NOMO-1 treated with dmso at 0.1 percent for 144 hours (cell line): ENCODE results near the gene FOXP4.

Experiments used
- DNase-seq: peaks from one replicate; lab custom pipeline; 2025; ENCODE audit not compliant: unreplicated experiment; lab: John Stamatoyannopoulos, UW

Gene FOXP4

GRCh38 chr6:41563060-41563776, 17.0 kb downstream of the FOXP4 start:
- no peak for DNase-seq

GRCh38 chr6:41564448-41565142, 18.4 kb downstream of the FOXP4 start:
- no peak for DNase-seq

GRCh38 chr6:41565701-41566100, 19.5 kb downstream of the FOXP4 start:
- DNase-seq = no peak

GRCh38 chr6:41566961-41567360, 20.8 kb downstream of the FOXP4 start:
- DNase-seq = no peak

DNA sequence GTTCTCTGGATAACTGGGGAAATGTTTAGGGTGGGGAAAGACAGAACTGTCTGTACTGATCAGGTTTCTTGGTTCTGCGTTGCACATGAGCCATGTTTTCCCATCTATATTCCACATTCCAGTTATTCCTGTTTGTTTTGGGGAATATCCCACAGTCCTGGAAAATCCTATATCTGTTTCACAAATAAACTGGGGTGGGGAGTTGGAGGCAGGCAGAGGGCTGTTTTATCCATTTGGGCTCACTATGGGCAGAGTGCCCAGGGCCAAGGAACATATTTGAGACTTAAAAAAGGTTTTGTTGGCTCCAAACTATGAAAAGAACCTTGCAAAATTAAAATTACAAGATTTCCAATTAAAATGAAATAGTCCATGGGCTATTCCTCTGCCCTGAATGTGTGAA, 21.5 kb downstream of the FOXP4 start:
- DNase-seq = no peak

- no peak for DNase-seq
Observed at GRCh38 chr6:41568202-41568584, 22.0 kb downstream of the FOXP4 start.

GRCh38 chr6:41568585-41569384, 22.6 kb downstream of the FOXP4 start:
- DNase-seq = no peak

- DNase-seq = no peak
Observed at GRCh38 chr6:41570259-41570615, 24.1 kb downstream of the FOXP4 start.

GRCh38 chr6:41571021-41571780, 25.0 kb downstream of the FOXP4 start:
- no peak for DNase-seq

- no peak for DNase-seq
Observed at GRCh38 chr6:41572613-41573012, 26.4 kb downstream of the FOXP4 start.

DNA sequence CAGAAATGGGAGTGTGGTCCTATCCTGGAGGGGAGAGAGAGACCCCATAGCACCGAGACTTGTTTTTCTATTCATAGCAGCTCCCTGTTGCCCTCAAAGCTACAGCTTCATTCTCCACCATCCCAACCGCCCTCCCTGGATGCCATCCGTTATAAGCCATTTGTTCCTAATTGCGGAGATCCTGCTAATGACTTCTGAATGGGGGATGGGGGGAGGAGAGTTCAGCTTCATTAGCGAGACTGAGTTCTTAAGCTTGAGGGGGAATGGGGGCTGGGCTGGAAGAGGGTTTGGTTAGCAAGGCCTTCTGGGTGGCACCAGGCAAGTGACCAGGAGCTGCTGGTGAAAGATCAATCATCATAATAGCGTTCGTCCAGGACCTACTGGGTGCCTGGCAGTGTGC, 27.1 kb downstream of the FOXP4 start:
- no peak for DNase-seq

DNA sequence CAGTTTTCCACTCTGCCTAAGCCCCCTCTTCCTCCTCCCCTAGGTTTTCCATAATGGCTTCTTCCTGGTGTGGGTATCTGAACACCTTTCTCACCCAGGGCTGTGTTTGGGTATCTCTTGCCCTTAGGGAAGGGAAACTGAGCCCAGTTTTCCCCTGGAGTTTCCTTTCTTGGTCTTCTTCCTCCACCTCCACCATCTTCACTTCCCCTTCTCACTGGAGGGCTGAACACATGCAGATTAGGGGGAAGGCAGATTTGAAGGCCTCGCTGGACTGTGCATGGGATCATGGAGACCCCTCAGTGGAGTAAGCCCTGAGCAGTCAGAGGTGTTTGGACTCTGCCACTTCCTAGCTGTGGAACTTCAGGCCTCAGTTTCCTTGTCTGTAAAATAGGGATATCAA, 27.8 kb downstream of the FOXP4 start:
- no peak for DNase-seq

- DNase-seq = no peak
Observed at GRCh38 chr6:41575598-41575997, 29.4 kb downstream of the FOXP4 start.

GRCh38 chr6:41576667-41577066, 30.5 kb downstream of the FOXP4 start:
- DNase-seq = no peak

- DNase-seq = no peak
Observed at GRCh38 chr6:41577356-41578216, 31.4 kb downstream of the FOXP4 start.

DNA sequence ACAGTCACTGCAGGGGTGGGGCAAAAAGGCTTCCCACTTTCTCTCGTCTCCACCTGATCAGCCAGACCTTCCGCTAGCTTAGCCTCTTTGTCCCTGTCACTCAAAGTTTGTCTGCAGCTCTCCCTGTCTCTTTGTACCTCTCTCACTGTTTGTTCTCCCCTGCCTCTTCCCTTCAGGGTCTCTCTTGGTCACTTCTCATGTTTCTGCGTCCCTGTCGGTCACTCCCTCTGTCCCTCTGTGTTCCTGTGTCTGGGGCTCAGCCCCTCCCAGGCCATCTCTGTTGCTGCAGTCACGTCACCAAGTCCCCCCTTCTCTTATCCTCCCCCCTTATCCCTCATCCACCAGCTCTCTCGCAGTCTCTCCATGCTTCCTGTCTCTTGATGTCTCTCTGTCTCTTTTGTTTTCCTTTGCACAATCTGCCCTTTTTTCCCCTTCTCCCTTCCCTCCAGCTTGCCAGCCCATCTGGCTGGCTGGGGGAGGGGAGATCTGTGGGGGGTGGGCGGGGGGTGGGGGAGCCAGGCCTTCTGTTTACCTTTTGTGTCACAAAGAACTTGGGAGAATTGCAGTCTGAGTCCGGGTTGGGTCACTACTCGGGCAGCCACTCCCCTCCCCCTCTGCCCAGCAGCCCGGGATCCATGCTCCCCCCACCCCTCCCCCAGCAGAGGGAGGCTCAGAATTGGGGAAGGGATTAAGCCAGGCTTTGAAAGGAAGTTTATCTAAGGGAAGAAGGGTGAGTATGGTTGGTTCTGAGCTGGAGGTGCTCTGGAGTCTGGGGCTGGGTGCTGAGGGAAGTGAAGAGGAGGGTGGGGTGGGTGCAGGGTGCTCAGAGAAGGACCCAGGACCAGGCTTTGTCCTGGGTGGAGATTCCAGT, 32.3 kb downstream of the FOXP4 start:
- no peak for DNase-seq

- no peak for DNase-seq
Observed at GRCh38 chr6:41579088-41579610, 33.0 kb downstream of the FOXP4 start.

- DNase-seq = no peak
Observed at GRCh38 chr6:41580690-41581089, 34.5 kb downstream of the FOXP4 start.

GRCh38 chr6:41581381-41581991, 35.3 kb downstream of the FOXP4 start:
- DNase-seq = no peak
